HFFc6 (cell line): ENCODE results near the gene HSPB6. TPM values are rescaled to one million over a fixed set of nuclear protein-coding genes. Genes with fewer than 3 reads are reported as not detected.
"Not testable (repeated sequence)": the region's sequence is repeated elsewhere in the genome, so short reads cannot be mapped to it uniquely, and the experiment has no call there.

Source experiments
- DNase-seq: peaks from one replicate; pipeline ENCODE4 v3.0.0-alpha.2; 2018
- H3K27ac Mint-ChIP-seq: 2 replicates; pipeline ENCODE4 v1.8.0; 2020; ENCODE audit warnings: mild to moderate bottlenecking, mixed read lengths
- H3K27me3 Mint-ChIP-seq: 2 replicates; pipeline ENCODE4 v1.8.0; 2021; ENCODE audit warnings: mild to moderate bottlenecking, moderate library complexity, mixed read lengths; ENCODE audit not compliant: insufficient read depth
- H3K36me3 Mint-ChIP-seq: 2 replicates; pipeline ENCODE4 v1.8.0; 2021; ENCODE audit warnings: low read depth, mixed read lengths
- H3K4me1 Mint-ChIP-seq: 2 replicates; pipeline ENCODE4 v1.8.0; 2020; ENCODE audit warnings: low read depth, mixed read lengths
- H3K4me3 Mint-ChIP-seq: 2 replicates; pipeline ENCODE4 v1.8.0; 2020; ENCODE audit warnings: mild to moderate bottlenecking, moderate library complexity, mixed read lengths
- H3K9me3 Mint-ChIP-seq: 2 replicates; pipeline ENCODE4 v1.8.0; 2020; ENCODE audit warnings: mild to moderate bottlenecking, mixed read lengths
- CTCF ChIP-seq: fragments of 200-600 bp; sonication (generic); IDR thresholded peaks from 2 replicates; pipeline ENCODE4 v1.5.0; 2021; ENCODE audit warnings: antibody characterized with exemption, mild to moderate bottlenecking
- total RNA-seq, 6 experiments: library from RNA; stranded (reverse); fragmentation: NEBNext Ultra II Directional; extraction: Animal tissue kit (Norgen Biotek cat#: 25700); gene quantifications; 2 replicates in 1 of 6; 3 replicates in 5 of 6; pipeline ENCODE4 v1.2.3, GENCODE V29; 2021

The HSPB6 gene
- total RNA-seq, 6 experiments from 2014 or later = 37.0 to 122 (median 43.9) TPM

- H3K36me3 Mint-ChIP-seq = no peaks in the 10 kb centered on the region; the same call in 1 of the 2 replicates
- H3K9me3 Mint-ChIP-seq = no peaks in the 10 kb centered on the region
- DNase-seq = no peak
- H3K4me1 Mint-ChIP-seq = peaks cover 22% of the 10 kb centered on the region
- H3K4me3 Mint-ChIP-seq = peak overlapping the region; percentile 88
- no peak overlapping the region for H3K27ac Mint-ChIP-seq
- H3K27me3 Mint-ChIP-seq = no peaks in the 10 kb centered on the region; the same call in 1 of the 2 replicates
- TF ChIP-seq CTCF = no peak
Observed at GRCh38 chr19:35775046-35775297, 18.1 kb upstream of the HSPB6 start.

GRCh38 chr19:35774274-35775045 is 17.6 kb upstream of the HSPB6 start:
- Mint-ChIP-seq H3K4me1 (peaks cover 22% of the 10 kb centered on the region), H3K36me3 (no peaks in the 10 kb centered on the region; the same call in 1 of the 2 replicates), H3K27me3 (no peaks in the 10 kb centered on the region; the same call in none of the 2 replicates), H3K27ac (no peak overlapping the region), H3K4me3 (peak overlapping the region; percentile 88), H3K9me3 (no peaks in the 10 kb centered on the region)
- TF ChIP-seq CTCF = no peak
- DNase-seq = no peak

- Mint-ChIP-seq H3K27me3 (peaks cover 2% of the 10 kb centered on the region), H3K27ac (no peak overlapping the region), H3K4me3 (no peak overlapping the region), H3K4me1 (peaks cover 22% of the 10 kb centered on the region), H3K9me3 (no peaks in the 10 kb centered on the region), H3K36me3 (peaks cover 7% of the 10 kb centered on the region)
- DNase-seq = no peak
- TF ChIP-seq CTCF = no peak
Observed at GRCh38 chr19:35773020-35773806, 16.4 kb upstream of the HSPB6 start.

GRCh38 chr19:35772362-35772761 is 15.5 kb upstream of the HSPB6 start:
- H3K27me3 Mint-ChIP-seq, H3K27ac Mint-ChIP-seq, H3K9me3 Mint-ChIP-seq, H3K36me3 Mint-ChIP-seq, DNase-seq, H3K4me3 Mint-ChIP-seq: not testable (repeated sequence)
- peaks cover 22% of the 10 kb centered on the region for H3K4me1 Mint-ChIP-seq

- H3K27me3 Mint-ChIP-seq = peaks cover 2% of the 10 kb centered on the region
- H3K27ac Mint-ChIP-seq = no peak overlapping the region
- H3K36me3 Mint-ChIP-seq = peaks cover 7% of the 10 kb centered on the region
- peaks cover 6% of the 10 kb centered on the region for H3K4me1 Mint-ChIP-seq
- H3K4me3 Mint-ChIP-seq = no peak overlapping the region
- DNase-seq = no peak
- TF ChIP-seq CTCF = no peak
- H3K9me3 Mint-ChIP-seq = no peaks in the 10 kb centered on the region
Observed at GRCh38 chr19:35768082-35768421, 11.2 kb upstream of the HSPB6 start.
